ENCODE results near the gene SRGAP3. TPM values are rescaled to one million over a fixed set of nuclear protein-coding genes. Genes with fewer than 3 reads are reported as not detected.
A peak's percentile ranks its signal among the peaks of the same experiment; 100 is the strongest.

SRGAP3 gene
- total RNA-seq, 1 donor from 2014 or later: 16.0 TPM

DNA sequence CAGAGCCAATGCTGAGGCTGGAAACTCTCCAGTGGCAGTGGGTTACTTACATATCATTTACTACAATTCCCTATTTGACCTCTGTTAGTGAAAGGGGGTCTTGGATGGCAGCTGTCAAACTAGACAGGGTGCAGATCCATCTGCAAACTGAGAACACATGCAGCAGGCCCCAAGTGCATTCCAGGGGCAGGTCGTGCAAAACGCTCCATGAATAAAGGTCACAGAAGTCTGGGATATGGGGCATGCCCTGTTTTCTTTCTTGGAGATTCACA lies 261.1 kb downstream of the SRGAP3 start:
- no peak for DNase-seq (ENCODE audit: low read depth)

DNA sequence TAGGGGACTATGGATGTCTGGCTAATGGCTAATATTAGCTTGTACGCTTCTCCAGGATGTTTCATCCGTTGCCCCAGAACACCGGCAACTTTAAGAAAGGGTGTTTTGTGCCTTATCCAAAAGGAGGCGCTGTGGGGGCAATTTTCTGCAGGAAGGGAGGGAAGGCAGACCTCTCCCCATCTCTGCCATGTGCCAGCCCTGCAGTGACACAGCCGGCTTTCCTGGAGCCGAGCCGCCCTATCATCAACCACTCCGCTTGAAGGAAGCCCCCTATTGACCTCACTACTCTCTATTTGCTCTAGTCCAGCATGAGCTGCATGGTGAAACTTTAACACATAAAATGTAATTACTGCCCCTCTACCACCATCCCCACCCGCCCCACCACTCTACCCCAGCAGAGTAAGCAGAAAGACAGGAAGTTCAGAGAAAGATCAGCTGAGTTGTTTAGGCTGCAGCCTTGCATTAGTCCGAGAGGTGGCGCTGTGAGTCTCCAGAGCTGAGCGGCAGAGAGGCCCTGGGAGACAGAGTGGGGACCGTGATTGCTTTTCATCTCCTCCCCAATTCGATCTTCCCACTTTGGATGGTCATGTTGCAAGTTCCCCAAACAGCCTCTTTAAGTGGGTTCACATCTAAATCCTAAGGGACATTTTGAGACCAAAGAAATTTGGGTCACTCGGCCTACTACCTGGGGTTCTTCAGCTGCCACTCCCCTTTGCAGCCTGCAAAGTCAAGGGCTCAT lies 261.6 kb downstream of the SRGAP3 start:
- peak; percentile 33 for DNase-seq (ENCODE audit: low read depth)

DNA sequence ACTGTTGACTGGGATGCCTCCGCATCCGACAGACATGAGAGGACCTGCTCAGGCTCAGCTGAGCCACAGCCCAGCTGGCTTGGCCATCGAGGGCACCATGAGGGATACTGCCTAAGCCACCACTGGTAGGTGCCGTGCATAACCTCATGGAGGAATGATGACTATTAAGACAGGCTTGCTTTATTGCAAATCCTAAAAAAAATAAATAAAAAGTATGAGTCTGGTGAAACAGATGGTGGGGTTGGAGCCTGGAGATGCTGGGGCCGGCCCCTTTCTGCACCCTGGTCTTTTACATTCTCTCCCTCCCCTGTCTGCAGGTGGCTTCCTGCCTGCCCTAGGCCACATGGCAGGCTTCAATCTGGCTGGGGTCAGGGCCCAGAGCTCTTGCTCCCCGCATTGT lies 262.2 kb downstream of the SRGAP3 start:
- DNase-seq (ENCODE audit: low read depth): no peak

DNA sequence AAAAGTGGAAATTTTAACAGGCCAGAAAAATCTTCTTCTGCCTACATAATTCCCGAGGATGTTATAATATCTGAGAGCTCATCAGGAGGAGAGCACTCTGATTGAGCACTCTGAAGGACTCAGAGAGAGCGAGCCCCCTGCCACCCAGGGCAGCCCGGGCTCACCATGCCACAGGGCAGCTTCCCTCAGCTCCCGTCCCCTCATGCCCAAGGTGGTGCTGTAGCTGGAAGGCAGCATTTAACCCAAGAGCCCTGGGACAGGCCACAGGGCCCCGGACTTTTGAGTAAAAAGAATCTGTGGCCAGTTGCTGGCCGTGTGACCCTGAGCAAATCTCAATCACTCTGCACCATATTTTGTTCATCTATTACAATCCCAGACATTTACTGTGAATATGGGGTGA lies 262.7 kb downstream of the SRGAP3 start:
- DNase-seq (ENCODE audit: low read depth): no peak

DNA sequence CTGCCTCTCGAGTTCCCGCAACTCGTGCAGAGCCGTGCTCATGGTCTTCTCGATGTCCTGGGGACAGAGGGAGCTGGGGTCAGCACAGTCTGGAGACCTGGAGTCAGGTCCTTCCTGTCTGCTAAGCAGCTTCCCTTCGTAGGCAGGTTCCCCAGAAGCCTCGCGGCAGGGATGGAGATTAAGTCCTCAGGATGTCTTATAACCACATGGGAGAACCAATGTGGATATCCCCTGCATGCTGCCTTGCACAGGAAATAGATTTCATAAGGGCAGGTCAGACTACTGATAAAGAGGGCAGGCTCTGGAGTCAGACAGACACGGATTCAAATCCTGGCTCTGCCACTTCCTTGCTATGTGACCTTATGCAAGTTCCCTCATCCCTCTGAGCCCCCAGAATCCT lies 263.6 kb downstream of the SRGAP3 start:
- DNase-seq (ENCODE audit: low read depth): no peak

DNA sequence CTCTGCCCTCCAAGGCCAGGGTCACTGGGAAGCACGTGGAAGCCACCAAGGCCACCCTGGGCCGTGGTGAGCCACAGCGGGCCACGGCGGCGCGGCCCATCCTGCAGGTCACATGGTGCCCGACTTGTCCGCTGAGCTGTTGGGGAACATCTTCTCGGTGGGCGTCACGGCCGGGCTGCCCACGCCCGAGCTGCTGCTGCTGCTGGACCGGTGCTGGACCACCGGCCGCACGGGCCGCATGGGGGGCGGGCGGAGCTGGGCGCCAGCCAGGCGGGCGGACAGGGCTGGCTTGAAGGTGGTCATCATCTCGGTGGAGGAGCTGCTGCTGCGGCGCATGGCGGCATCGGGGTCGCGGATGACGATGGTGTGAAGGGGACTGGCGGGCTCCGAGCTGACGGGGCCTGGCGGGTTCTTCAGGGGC lies 264.0 kb downstream of the SRGAP3 start:
- no peak for DNase-seq (ENCODE audit: low read depth)

DNA sequence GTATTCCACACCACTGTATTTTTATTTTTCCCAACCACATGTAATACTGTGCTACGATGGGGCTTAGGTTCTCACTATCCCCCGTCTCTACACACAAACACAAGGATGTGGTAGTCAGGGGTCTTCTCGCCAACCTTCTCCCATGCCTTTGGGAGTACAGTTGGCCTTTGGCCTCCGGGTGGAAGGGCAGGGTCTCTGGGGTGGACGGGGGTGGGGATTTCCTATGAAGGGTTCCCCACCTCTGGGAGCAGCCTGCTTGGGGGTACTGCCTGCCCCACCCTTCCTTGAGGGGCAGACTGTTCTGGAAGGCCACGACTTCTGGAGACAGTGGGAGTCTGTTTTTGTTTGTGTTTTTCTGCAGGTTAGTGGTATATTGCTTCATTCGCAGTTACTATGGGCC lies 264.9 kb downstream of the SRGAP3 start:
- no peak for DNase-seq (ENCODE audit: low read depth)

DNA sequence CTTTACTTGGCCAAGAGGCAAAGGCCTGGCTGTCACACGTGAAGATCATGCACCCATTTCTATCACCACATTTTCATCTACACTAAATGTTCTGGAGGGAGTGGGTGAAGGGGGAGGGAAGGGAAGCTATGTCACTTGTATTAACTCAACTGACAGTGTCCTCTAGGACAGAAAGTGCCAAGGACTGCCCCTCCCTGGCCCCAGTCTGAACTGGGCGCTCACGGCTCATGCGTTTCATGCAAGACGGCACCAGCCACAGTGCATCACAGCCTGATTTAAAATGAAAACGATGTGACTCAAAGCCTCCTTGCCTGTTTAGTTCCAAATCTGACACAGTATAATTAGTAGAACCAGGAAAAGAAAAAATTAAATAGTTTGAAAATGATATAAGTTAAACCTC lies 265.4 kb downstream of the SRGAP3 start:
- DNase-seq (ENCODE audit: low read depth): no peak

DNA sequence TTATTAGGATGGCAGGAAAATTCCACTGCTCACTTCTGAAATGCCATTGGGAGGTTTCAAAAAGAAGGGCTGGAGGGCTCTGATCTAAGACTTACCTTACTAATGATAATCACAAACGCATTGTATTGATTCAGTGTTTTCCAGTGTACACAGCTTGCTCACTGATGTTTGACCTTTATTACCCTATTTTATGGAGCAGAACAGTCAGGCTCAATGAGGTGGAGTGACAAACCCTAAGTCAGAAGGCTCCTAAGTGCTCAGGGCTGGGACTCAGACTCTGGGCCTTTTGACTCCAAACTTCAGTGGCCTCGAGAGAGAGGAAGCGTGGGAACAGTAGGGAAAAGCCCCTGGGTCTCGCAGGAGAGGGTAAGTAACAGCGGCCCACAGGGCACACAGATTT lies 265.9 kb downstream of the SRGAP3 start:
- DNase-seq (ENCODE audit: low read depth): peak; percentile 26

DNA sequence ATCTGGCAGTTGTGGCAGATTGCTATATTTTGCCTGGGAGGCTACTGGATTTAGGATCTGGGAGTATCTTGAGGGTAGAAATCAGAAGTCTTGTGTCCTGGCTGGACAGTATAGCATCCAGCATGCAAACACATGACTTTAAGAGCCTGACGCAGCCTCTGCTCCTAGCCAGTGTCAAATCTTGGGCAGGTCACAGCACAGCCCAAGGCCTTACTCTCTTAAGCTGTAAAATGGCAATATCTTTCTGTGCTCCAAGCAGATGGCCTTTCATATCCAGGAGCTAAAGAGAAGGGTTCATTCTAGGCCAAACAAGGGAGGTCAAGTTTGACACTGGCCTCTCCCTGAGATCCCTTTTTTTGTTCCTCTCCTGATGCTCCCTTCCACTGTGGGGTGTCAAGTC lies 266.4 kb downstream of the SRGAP3 start:
- no peak for DNase-seq (ENCODE audit: low read depth)

DNA sequence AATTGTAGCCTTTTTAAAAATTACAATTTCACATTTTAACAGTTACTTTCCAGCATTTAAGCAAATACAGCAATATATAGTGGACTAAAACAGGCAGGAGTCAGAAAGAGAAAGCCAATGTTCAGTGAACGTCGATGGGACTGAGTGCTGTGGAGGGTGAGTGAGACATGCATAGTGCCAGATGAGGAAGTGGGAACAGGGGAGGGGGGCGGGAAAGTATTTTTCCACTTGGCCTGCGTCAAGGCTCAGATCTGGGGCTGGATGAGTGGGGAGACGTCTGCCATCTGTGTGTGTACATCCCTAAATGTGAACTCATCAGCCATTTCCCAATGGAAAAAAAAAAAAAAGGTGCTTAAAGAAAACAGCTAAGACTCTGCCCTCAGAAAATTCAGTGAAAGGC lies 266.9 kb downstream of the SRGAP3 start:
- DNase-seq (ENCODE audit: low read depth): no peak

DNA sequence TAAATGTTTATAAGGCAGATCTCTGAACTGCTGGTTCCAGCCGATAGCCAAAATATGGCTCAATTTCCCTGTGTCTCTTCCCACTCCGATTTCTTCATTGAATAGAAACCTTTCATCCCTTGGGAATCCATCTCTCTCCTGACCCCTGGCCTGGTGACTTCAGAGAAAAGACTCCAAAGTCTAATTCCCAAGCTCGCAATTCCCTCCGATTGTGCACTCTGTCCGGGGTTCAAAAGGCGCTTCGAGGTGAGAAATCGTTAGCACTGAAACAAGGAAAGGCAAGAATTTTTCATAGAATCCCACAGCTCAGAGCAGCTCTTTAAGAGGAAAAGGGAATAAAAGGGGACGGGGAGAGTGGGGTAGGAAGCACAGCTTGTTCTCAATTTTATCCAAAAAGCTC lies 267.7 kb downstream of the SRGAP3 start:
- no peak for DNase-seq (ENCODE audit: low read depth)

DNA sequence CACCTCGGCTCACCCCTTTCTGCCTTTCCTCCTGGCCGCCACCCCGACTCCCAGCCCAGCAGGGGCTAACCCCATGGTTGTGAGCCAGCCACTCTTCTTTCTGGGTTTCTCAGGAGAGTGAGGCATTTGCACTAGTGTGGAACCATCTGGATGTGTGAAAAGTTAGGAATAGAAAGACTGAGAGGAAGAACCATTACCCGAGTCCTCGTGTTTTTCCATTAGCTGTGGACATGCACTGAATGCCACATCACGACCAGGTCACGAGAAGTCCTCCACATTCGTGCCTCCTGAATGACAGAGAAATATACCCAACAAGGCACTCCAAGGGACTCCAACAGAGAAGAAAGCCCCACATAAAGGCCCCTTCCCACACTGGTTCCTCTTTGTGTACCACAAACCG lies 268.1 kb downstream of the SRGAP3 start:
- DNase-seq (ENCODE audit: low read depth): no peak

DNA sequence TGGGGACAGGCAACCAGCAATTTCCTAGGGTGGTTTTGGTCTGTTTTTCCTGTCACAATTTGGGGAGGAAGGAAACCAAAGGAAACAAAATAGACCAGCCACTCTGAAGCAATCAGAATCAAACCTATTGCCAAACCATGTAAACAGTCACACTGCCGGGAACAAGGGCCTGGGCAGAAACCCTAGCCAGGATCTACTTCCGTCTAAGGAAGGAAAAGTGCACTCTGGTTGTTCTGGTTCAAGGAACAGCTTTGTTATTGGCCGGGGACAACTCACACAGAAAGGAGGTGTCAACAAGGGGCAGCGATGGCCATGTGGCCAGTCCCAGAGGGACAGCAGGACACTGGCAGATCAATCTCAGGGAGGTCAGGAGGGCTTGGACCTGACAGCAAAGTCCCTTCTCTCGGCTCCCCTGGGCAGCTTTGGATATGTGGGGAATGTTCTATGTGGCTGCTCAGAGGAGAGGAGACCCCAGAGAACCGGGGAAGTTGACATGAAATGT lies 268.6 kb downstream of the SRGAP3 start:
- peak; percentile 51 for DNase-seq (ENCODE audit: low read depth)

DNA sequence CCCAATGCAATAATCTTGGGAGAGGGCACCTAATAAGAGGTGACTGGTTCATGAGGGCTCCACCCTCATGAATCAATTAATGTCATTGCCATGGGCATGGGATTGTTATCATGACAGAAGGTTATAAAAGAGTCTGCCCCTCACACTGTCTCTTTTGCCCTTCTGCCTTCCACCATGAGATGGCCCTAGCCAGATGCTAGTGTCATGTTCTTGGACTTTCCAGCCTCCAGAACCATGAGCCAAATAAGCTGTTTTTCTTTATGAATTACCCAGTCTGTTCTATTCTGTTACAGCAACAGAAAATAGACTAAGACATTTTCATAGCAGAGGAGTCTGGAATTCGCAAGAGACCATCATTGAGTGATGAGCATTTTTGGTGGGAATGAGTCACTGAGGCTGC lies 270.2 kb downstream of the SRGAP3 start:
- no peak for DNase-seq (ENCODE audit: low read depth)

DNA sequence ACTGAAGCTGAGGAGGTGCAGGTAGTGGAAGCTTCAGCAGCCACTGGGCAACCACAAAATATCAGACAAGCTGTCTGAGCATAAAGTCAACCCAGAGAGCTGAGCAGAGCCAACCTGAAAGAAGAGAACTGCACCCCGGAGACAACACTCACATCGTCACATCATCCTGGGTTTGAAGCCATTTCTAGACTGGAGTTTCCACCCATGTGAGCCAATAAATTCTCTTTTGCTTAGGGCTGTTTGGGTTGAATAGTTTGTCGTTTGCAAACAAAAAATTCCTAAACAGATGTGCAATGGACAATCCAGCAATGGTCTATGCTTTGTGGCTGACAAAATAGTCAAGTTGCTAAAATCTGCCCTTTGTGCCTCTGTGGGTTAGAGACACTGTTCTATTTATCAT lies 270.9 kb downstream of the SRGAP3 start:
- DNase-seq (ENCODE audit: low read depth): no peak

DNA sequence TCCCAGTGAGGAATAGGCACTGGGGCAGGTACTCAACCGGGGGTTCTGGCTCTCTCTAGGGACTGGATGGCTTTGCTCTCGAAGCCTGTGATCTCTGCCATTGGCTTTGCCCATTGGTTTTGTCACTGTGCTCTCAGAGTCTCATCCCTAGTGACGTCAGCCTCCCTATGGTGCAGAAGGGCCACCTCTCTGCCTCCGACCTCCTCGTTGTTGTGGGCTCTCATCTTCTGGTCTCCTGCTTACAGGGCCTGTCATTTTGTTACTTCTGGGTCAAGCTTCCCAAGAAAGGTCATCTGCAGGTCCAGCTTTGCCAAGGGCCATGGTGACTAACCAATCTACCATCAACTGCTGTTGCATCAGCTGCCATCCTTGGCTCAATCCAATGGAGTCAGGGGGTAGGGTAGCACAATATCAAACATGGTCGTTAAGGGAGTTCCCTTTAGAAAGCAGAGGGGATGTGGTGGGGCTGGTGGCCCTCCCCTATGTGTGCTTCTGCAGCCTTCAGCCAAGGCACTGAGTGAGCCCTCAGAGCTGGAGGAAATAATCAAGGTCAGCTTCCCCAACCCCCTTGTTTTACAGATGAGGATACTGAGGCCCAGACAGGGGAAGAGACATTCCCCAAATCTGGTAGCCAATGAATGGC lies 272.8 kb downstream of the SRGAP3 start:
- DNase-seq (ENCODE audit: low read depth): no peak

DNA sequence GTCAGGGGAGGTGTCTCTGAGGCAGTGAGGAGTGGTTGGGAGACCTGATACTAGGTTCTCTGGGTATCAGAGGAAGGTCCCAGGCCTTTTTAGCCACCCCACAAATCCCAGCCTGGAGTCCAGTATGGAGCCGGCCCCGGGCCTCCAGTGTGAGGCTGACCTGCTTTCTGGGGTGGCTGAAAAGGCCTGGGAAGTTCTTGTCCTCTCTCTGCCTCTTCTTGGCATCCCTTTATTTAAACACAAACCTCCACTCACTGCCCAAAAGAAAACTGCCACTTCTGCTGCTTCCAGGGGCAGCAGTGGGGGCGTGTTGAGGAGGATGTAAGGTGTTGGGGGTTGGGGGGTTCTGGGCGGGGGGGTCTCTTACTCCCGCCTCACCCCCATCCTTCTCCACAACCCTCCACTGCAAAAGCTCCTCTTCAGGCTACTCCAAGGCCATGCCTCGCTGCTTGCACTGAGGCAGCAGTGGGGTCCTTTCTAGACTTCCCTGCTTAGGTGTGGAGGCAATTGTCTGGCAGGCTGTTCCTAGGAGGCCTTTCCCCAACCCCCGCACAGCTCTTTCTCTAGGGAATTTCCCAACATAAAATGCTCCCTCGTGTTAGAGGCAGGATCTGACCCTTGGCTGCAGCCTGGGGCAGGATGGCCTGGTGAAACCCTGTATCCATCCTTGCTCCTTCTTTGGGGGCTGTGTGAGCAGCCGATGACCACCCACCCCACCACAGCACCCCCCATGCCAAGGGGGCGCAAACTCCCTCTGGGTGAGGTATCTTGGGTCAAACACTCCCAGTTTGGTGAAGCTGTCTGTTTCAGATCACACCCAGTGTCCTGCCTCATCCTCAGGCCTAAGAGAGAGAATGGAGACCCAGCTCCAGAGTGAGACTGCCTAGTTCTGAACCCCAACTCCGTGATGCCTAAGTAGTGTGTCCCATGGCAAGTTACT lies 274.1 kb downstream of the SRGAP3 start:
- no peak for DNase-seq (ENCODE audit: low read depth)

DNA sequence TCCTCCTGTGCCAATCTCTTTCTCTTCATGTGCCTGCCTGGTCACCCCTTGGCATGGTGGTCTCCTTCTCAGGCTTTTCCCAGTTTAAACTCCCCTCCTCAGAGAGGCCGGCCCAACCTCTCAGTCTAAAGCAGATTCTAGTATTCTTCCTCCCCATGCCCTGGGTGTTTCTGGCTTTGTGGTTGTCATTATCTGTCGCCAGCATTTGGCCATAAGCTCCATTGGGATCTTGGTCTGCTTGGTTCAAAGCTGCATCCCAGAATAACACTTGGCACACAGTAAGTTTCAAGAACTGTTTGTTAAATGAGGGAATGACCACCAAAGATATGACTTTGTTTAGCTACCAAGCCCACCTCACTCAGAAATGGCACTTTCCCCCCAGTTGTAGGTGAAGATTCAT lies 275.0 kb downstream of the SRGAP3 start:
- no peak for DNase-seq (ENCODE audit: low read depth)

DNA sequence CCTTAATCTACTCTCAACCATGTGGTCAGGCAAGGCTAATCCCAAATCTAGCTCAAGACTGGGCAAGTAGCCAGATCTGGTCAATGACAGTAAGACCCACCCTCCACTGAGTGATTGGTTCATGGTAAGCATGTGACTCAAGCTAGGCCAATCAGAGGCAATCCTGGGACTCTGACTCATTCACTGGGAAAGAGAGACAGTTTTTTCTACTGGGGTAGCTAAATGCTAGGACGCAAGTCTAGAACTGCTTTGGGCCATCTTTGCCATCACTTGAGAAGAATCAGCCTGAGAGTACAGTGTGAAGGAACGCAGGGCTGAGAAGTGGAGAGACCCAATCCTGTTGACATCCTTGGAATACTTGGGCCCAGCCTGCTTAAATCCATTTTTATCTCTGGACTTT lies 276.8 kb downstream of the SRGAP3 start:
- peak; percentile 40 for DNase-seq (ENCODE audit: low read depth)

DNA sequence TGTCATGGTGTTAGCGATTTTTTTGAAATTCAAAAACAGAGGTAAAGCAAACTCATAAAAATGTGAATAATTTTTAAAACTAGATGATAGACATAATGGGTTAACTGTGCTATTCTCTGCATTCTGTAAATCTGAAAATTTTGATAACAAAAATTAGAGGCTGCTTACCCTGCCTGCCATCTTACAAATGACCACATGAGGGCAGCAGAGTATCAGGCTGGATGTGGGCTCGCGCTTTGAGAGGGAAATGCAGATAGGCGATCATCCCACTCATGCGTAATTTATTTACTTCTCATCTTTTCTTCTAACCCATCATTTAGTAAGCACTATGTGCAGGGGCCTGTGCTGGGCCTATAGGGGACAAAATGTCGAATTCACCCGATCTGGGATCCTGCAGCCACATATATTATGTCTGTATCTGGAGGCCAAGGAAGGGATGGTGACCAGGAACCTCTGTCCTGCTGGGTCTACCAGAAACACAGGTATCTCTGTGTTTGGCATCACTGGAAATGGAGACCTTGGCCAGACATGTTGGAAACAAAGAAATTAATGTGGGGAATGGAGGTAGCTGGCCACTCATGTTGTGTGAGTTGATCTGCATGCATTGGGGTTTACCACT lies 278.4 kb downstream of the SRGAP3 start:
- DNase-seq (ENCODE audit: low read depth): peak; percentile 34

DNA sequence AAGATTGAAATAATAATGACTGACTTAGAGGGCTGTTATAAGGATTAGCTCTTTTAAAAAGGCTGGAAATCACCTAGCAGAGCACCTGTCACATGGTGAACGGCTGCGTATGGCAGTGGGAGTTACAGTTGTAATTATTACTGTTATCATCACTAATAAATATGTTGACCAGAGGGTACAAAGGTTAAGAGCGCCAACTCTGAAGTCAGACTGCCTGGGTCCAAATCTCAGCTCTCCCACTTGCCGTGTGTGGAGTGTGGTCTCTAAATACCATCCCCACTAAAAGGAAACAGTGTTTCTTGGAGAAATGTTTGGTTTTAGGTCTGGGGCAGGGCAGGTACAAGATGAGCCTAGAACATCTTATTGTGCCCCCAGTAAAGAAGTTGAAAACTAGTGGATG lies 280.2 kb downstream of the SRGAP3 start:
- DNase-seq (ENCODE audit: low read depth): no peak
